Activated T-cell treated with anti-CD3 and anti-CD28 coated beads, Interleukin-2, amount 50 U/mL, for 4 hours (primary cell): ENCODE measurements around the gene NF1. TPM values are rescaled to one million over a fixed set of nuclear protein-coding genes. Genes with fewer than 3 reads are reported as not detected.

ENCODE experiments used
- ATAC-seq, 2 donors: fragments of 200-7000 bp; cut with Tn5 transposase; one replicate each; pipeline ENCODE4 v1.10.0; 2021
- DNase-seq: peaks from one replicate; pipeline ENCODE4 v3.0.0-alpha.2; 2020
- H3K27me3 Mint-ChIP-seq: one replicate; pipeline ENCODE4 v1.8.0; 2021; ENCODE audit warnings: low read depth, mixed read lengths
- H3K36me3 Mint-ChIP-seq: one replicate; pipeline ENCODE4 v1.8.0; 2022; ENCODE audit warnings: mixed read lengths; ENCODE audit not compliant: insufficient read depth
- H3K4me1 Mint-ChIP-seq: one replicate; pipeline ENCODE4 v1.8.0; 2021; ENCODE audit warnings: low read depth, mixed read lengths
- H3K4me3 Mint-ChIP-seq: one replicate; pipeline ENCODE4 v1.8.0; 2021; ENCODE audit warnings: mild to moderate bottlenecking, moderate library complexity, mixed read lengths
- H3K9me3 Mint-ChIP-seq: one replicate; pipeline ENCODE4 v1.8.0; 2021; ENCODE audit warnings: mixed read lengths
- total RNA-seq, 3 donors: library from RNA; stranded (reverse); gene quantifications; one replicate each; pipeline ENCODE4 v1.2.1, GENCODE V29; 2021

NF1 gene
- total RNA-seq, 3 donors from 2014 or later, result 14.2 to 17.9 (median 15.2) TPM

GRCh38 chr17:31405890-31406371 lies 311.2 kb downstream of the NF1 start:
- DNase-seq (no peak), ATAC-seq (no peak)
- Mint-ChIP-seq H3K4me3 (no peak overlapping the region), H3K4me1 (no peaks in the 10 kb centered on the region), H3K9me3 (no peaks in the 10 kb centered on the region), H3K27me3 (no peaks in the 10 kb centered on the region), H3K36me3 (no peaks in the 10 kb centered on the region)

DNA sequence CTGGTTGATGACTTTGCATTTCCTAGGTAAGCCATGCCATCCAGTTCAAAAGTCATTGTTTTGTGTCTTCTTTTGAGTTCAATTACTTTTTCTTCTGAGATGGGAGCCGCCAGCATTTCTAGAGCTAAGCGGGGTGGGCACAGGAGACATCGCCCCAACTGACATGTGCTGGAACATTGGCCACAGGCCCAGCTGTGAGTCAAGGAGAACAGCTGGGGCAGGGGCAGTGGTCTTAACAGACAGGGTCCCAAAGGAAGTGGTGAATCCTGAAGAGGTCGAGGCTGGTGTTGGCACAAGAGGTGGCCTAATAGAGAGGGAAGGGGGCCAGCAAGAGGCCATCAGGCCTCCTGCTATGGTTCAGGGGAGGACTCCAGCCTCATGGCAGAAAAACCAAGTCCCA lies 313.8 kb downstream of the NF1 start:
- Mint-ChIP-seq H3K9me3 (no peaks in the 10 kb centered on the region), H3K36me3 (no peaks in the 10 kb centered on the region), H3K4me3 (no peak overlapping the region), H3K27me3 (no peaks in the 10 kb centered on the region), H3K4me1 (no peaks in the 10 kb centered on the region)
- ATAC-seq (no peak), DNase-seq (no peak)

- Mint-ChIP-seq H3K36me3 (no peaks in the 10 kb centered on the region), H3K4me1 (no peaks in the 10 kb centered on the region), H3K27me3 (no peaks in the 10 kb centered on the region), H3K4me3 (no peak overlapping the region), H3K9me3 (no peaks in the 10 kb centered on the region)
- ATAC-seq (no peak), DNase-seq (no peak)
Observed at GRCh38 chr17:31411707-31412285, 317.0 kb downstream of the NF1 start.

- Mint-ChIP-seq H3K36me3 (no peaks in the 10 kb centered on the region), H3K4me3 (no peak overlapping the region), H3K4me1 (no peaks in the 10 kb centered on the region), H3K9me3 (no peaks in the 10 kb centered on the region), H3K27me3 (no peaks in the 10 kb centered on the region)
- ATAC-seq, result no peak
- no peak for DNase-seq
Observed at GRCh38 chr17:31412511-31412910, 317.7 kb downstream of the NF1 start.

GRCh38 chr17:31413081-31413799 lies 318.5 kb downstream of the NF1 start:
- no peaks in the 10 kb centered on the region for H3K9me3 Mint-ChIP-seq
- H3K4me3 Mint-ChIP-seq, result no peak overlapping the region
- ATAC-seq, result no peak
- H3K4me1 Mint-ChIP-seq, result no peaks in the 10 kb centered on the region
- H3K27me3 Mint-ChIP-seq, result no peaks in the 10 kb centered on the region
- H3K36me3 Mint-ChIP-seq, result no peaks in the 10 kb centered on the region
- DNase-seq, result no peak

DNA sequence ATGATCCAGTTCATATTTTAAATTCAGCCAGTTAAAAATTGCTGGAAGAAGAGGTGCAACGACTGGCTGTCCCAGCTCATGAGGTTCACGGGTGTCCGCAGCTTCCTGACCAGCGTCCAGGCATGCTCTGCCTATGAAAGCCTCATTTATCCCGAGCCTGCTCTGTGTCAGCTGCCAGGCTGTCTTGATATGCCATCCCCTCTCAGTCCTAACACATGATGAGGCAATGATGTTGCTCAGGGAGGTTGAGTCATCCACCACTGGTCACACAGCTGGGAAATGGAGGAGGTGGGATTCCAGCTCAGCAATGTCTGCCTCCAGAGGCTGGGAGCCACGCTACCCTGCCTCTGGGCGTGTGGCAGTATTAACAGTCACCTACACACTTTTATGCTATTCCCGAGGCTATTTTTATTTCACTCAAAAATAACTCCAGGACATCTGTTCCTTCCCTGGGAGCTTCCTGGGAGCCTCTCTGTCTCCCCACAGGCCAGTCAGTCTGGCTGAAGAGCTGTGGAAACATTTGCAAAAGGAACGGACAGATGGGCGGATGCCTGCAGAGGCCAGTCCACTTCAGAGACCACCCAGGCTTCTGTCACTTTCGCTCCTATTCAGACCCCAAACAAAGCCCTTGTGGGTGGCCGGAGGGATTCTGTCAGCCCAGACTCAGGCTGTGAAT lies 319.2 kb downstream of the NF1 start:
- Mint-ChIP-seq H3K4me1 (no peaks in the 10 kb centered on the region), H3K36me3 (no peaks in the 10 kb centered on the region), H3K27me3 (no peaks in the 10 kb centered on the region), H3K9me3 (no peaks in the 10 kb centered on the region), H3K4me3 (no peak overlapping the region)
- ATAC-seq (no peak), DNase-seq (no peak)

DNA sequence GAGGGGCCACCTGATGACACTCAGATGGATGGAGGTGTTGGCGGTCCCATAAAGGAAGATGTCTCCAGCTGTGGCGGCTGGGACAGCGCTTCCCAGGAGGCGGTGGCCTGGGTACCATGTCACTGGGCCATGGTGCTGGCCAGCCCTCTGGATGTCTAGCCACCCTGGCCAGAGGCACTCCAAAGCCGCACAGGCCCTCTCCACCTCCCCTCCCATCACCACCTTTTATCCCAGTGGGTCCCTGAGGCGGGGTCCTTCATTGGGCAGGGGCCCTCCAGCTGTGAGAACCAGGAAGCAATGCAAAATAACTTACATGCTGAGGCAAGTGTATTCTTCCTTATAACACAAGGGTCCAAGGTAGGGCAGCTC lies 319.8 kb downstream of the NF1 start:
- Mint-ChIP-seq H3K36me3 (no peaks in the 10 kb centered on the region), H3K27me3 (no peaks in the 10 kb centered on the region), H3K4me3 (no peak overlapping the region), H3K9me3 (no peaks in the 10 kb centered on the region), H3K4me1 (no peaks in the 10 kb centered on the region)
- DNase-seq (no peak), ATAC-seq (no peak)

DNA sequence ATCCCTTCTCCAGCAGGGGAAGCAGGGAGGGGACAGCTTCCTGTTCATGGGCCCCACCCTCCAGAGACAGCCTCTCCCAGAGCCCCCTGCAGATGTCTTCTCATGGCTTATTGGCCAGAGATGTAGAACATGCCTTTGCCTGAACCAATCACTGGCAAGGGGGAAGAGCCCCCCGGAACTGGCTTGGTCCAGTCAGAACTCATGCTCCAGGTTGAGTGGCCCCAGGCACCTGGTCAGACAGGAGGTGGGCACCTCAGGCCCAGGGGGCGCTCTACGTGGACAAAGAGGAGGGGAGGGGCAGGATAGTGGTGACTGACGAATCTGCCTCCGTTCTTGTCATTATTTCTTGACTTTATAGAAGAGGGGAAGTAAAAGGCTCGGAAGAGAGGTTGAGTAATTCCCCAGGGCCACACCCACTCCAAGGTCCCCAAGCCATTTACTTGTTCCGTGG lies 320.3 kb downstream of the NF1 start:
- ATAC-seq, result no peak
- H3K4me3 Mint-ChIP-seq, result no peak overlapping the region
- no peaks in the 10 kb centered on the region for H3K27me3 Mint-ChIP-seq
- DNase-seq, result no peak
- H3K4me1 Mint-ChIP-seq, result no peaks in the 10 kb centered on the region
- no peaks in the 10 kb centered on the region for H3K9me3 Mint-ChIP-seq
- H3K36me3 Mint-ChIP-seq, result no peaks in the 10 kb centered on the region

GRCh38 chr17:31415640-31416502 lies 321.1 kb downstream of the NF1 start:
- DNase-seq, result no peak
- no peaks in the 10 kb centered on the region for H3K27me3 Mint-ChIP-seq
- no peaks in the 10 kb centered on the region for H3K9me3 Mint-ChIP-seq
- H3K4me3 Mint-ChIP-seq, result no peak overlapping the region
- no peaks in the 10 kb centered on the region for H3K4me1 Mint-ChIP-seq
- H3K36me3 Mint-ChIP-seq, result no peaks in the 10 kb centered on the region
- no peak for ATAC-seq

- H3K36me3 Mint-ChIP-seq, result no peaks in the 10 kb centered on the region
- ATAC-seq, result no peak
- no peak for DNase-seq
- H3K9me3 Mint-ChIP-seq, result no peaks in the 10 kb centered on the region
- H3K4me3 Mint-ChIP-seq, result no peak overlapping the region
- H3K4me1 Mint-ChIP-seq, result no peaks in the 10 kb centered on the region
- H3K27me3 Mint-ChIP-seq, result no peaks in the 10 kb centered on the region
Observed at GRCh38 chr17:31416503-31416923, 321.7 kb downstream of the NF1 start.

GRCh38 chr17:31417051-31417792 lies 322.4 kb downstream of the NF1 start:
- Mint-ChIP-seq H3K27me3 (peaks cover 1% of the 10 kb centered on the region), H3K36me3 (no peaks in the 10 kb centered on the region), H3K9me3 (peaks cover 2% of the 10 kb centered on the region), H3K4me1 (no peaks in the 10 kb centered on the region), H3K4me3 (no peak overlapping the region)
- DNase-seq (no peak), ATAC-seq (no peak)

DNA sequence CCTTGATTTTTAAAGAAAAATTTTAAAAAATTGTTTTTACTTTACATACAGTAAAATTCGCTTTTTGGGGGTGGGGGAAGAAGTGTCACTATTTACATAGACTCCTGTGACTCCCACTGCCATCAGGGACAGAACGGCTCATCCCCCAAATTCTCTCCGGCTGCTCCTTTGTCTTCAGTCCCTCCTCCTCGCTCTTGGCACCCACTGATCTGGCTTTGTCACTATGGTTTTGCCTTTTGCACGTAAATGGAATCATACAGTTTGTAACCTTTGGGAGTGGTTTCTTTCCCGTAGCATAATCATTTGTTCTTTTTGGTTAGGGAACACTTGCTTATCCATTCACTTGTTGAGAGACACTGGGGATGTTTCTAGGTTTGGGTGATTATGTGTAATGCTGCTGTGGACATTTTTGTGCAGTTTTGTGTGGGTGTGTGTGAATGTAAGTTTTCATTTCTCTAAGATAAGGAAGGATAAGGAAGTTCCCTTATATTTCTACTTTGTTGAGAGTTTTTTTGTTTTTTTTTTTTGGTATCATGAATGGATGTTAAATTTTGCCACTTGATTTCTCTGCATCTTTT lies 324.1 kb downstream of the NF1 start:
- Mint-ChIP-seq H3K4me3 (no peak overlapping the region), H3K4me1 (no peaks in the 10 kb centered on the region), H3K9me3 (peaks cover 5% of the 10 kb centered on the region), H3K36me3 (no peaks in the 10 kb centered on the region), H3K27me3 (peaks cover 6% of the 10 kb centered on the region)
- no peak for ATAC-seq
- DNase-seq, result no peak

DNA sequence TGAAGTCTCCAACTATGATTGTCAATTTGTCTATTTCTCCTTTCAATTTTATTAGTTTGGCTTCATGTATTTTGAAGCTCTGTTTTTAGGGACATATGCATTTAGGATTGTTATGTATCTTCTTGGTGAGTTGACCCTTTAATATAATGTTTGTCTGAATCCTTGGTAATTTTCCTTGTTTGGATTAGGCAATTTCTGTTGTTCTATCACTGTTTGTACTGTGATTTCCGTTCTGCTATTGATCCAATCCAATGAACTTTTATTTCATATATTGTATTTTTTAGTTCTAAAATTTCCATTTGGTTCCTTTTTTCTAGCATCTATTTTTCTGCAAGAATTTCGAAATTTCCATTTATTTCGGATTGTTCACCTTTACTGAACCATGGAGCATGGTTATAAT lies 327.7 kb downstream of the NF1 start:
- peaks cover 11% of the 10 kb centered on the region for H3K27me3 Mint-ChIP-seq
- ATAC-seq (no peak), DNase-seq (no peak)
- H3K9me3 Mint-ChIP-seq, result peaks cover 5% of the 10 kb centered on the region
- no peaks in the 10 kb centered on the region for H3K36me3 Mint-ChIP-seq
- no peaks in the 10 kb centered on the region for H3K4me1 Mint-ChIP-seq
- no peak overlapping the region for H3K4me3 Mint-ChIP-seq
